Smooth muscle cell (in vitro differentiated cells): Measurements from ENCODE around the gene MYRF. TPM values are rescaled to one million over a fixed set of nuclear protein-coding genes. Genes with fewer than 3 reads are reported as not detected.

Experiments
- DNase-seq: peaks from one replicate; lab custom pipeline; 2025; ENCODE audit not compliant: unreplicated experiment; lab: John Stamatoyannopoulos, UW
- H2AFZ ChIP-seq: fragments of 200-600 bp; sonication (generic); 2 replicates; pipeline ENCODE4 v1.6.0; 2016; ENCODE audit warnings: antibody characterized with exemption, low read depth, mild to moderate bottlenecking
- H3F3A ChIP-seq: fragments of 200-600 bp; sonication (generic); 2 replicates; pipeline ENCODE4 v1.6.0; 2017; ENCODE audit warnings: antibody characterized with exemption, low read depth
- H3K27ac ChIP-seq: fragments of 200-600 bp; sonication (generic); 2 replicates; pipeline ENCODE4 v1.5.1; 2016; ENCODE audit warnings: low read depth, mild to moderate bottlenecking
- H3K27me3 ChIP-seq: fragments of 200-600 bp; sonication (generic); 2 replicates; pipeline ENCODE4 v1.6.1; 2016; ENCODE audit warnings: low read depth, mild to moderate bottlenecking
- H3K36me3 ChIP-seq: fragments of 200-600 bp; sonication (generic); 2 replicates; pipeline ENCODE4 v1.5.1; 2016; ENCODE audit warnings: low read depth
- H3K4me1 ChIP-seq: fragments of 200-600 bp; sonication (generic); 2 replicates; pipeline ENCODE4 v1.5.1; 2016; ENCODE audit warnings: low read depth
- H3K4me2 ChIP-seq: fragments of 200-600 bp; sonication (generic); 2 replicates; pipeline ENCODE4 v1.6.0; 2016; ENCODE audit warnings: mild to moderate bottlenecking
- H3K4me3 ChIP-seq: fragments of 200-600 bp; sonication (generic); 2 replicates; pipeline ENCODE4 v1.5.1; 2016; ENCODE audit warnings: mild to moderate bottlenecking
- H3K79me2 ChIP-seq: fragments of 200-600 bp; sonication (generic); 2 replicates; pipeline ENCODE4 v1.6.0; 2016; ENCODE audit warnings: low read depth, mild to moderate bottlenecking
- H3K9ac ChIP-seq: fragments of 200-600 bp; sonication (generic); 2 replicates; pipeline ENCODE4 v1.6.0; 2016; ENCODE audit warnings: low read depth
- H3K9me3 ChIP-seq: fragments of 200-600 bp; sonication (generic); replicated peaks from 2 replicates; pipeline ENCODE4 v1.5.1; 2016; ENCODE audit warnings: low read depth
- H4K20me1 ChIP-seq: fragments of 200-600 bp; sonication (generic); 2 replicates; pipeline ENCODE4 v1.6.0; 2016; ENCODE audit warnings: low read depth
- WGBS: methylation state at CpG from one replicate; pipeline ENCODE4 v1.1.7; 2016; ENCODE audit warnings: low lambda C conversion rate; 5-methylcytosine and 5-hydroxymethylcytosine counted together
- polyA plus RNA-seq: library from polyadenylated mRNA; unstranded; fragments of >200 nt; fragmentation: Nextera tagmentation; extraction: Ambion mirVana; gene quantifications from 2 replicates; pipeline ENCODE4 v1.2.1, GENCODE V29; 2016
- total RNA-seq: library from RNA; depleted of rRNA; stranded (reverse); fragments of >200 nt; gene quantifications from 2 replicates; pipeline ENCODE4 v1.2.3, GENCODE V29; 2014
- TF ChIP-seq, protein P1 (sequence below): fragments of 200-600 bp; sonication (generic); IDR thresholded peaks from 2 replicates; pipeline ENCODE4 v1.5.1; 2017; ENCODE audit warnings: borderline replicate concordance, mild to moderate bottlenecking, antibody characterized with exemption; ENCODE audit not compliant: insufficient read depth, poor library complexity, severe bottlenecking

MYRF gene
- total and polyA plus RNA-seq, 2 experiments from 2014 or later, result 11.1 to 13.7 TPM

DNA sequence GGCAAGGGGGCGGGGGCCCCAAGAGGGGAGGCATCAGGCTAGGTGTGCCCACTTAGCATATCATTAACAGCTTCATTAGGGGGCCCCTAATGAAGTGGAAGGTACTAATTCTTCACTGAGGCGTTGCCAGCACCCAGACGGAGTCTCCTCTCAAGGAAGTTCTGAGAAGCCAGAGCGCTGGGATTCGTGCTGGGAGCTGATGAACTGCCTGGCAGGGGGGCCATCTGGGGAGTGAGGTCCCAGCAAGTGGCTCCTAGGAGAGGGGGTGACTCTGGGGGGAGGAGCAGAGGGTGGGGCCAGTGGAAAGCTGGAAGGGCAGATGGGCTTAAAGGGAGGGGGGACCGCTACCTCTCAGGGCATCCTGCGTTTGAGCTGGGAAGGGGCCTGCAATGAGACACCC is 42.4 kb upstream of the MYRF start:
- Histone ChIP-seq H3K79me2 (no peaks in the 10 kb centered on the region), H3K27me3 (no peaks in the 10 kb centered on the region), H3K4me2 (no peak overlapping the region), H3K4me3 (no peak overlapping the region), H3K36me3 (no peaks in the 10 kb centered on the region), H3K9me3 (no peaks in the 10 kb centered on the region), H2AFZ (no peak overlapping the region), H3F3A (no peaks in the 10 kb centered on the region), H3K27ac (no peak overlapping the region), H3K9ac (no peak overlapping the region), H3K4me1 (no peaks in the 10 kb centered on the region), H4K20me1 (no peaks in the 10 kb centered on the region)
- DNase-seq, result no peak
- TF ChIP-seq, protein P1, sequence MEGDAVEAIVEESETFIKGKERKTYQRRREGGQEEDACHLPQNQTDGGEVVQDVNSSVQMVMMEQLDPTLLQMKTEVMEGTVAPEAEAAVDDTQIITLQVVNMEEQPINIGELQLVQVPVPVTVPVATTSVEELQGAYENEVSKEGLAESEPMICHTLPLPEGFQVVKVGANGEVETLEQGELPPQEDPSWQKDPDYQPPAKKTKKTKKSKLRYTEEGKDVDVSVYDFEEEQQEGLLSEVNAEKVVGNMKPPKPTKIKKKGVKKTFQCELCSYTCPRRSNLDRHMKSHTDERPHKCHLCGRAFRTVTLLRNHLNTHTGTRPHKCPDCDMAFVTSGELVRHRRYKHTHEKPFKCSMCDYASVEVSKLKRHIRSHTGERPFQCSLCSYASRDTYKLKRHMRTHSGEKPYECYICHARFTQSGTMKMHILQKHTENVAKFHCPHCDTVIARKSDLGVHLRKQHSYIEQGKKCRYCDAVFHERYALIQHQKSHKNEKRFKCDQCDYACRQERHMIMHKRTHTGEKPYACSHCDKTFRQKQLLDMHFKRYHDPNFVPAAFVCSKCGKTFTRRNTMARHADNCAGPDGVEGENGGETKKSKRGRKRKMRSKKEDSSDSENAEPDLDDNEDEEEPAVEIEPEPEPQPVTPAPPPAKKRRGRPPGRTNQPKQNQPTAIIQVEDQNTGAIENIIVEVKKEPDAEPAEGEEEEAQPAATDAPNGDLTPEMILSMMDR, result no peak
- WGBS, result 84% methylated on average over 7 of the region's 7 CpGs

DNA sequence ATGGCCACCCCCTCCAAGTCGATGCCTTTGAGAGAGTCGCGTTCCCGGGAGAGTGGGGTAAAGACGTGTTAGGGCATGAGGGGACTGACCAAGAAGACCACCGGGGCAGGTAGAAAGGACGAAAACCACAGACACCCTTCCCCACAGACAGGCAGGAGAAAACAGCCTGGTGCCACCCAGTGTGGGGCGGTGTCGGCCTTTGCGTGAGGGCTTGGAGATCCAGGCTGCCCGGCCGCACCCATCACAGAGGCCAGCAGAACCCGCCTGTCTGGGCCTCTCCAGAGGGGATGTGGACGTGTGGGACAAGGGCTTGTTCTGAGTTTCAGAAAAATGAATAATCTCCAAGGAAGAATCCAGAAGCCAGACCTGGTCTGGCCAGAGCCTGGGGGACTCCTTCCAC is 41.4 kb upstream of the MYRF start:
- no peaks in the 10 kb centered on the region for H3K27me3 ChIP-seq
- no peaks in the 10 kb centered on the region for H3K9me3 ChIP-seq
- no peaks in the 10 kb centered on the region for H3K36me3 ChIP-seq
- no peak overlapping the region for H3K27ac ChIP-seq
- H2AFZ ChIP-seq, result no peak overlapping the region
- no peak overlapping the region for H3K9ac ChIP-seq
- no peaks in the 10 kb centered on the region for H3K4me1 ChIP-seq
- H3K79me2 ChIP-seq, result no peaks in the 10 kb centered on the region
- DNase-seq, result no peak
- H3F3A ChIP-seq, result no peaks in the 10 kb centered on the region
- H3K4me2 ChIP-seq, result no peak overlapping the region
- TF ChIP-seq, protein P1, result no peak
- H4K20me1 ChIP-seq, result no peaks in the 10 kb centered on the region
- H3K4me3 ChIP-seq, result no peak overlapping the region
- 96% methylated on average over 14 of the region's 14 CpGs for WGBS

DNA sequence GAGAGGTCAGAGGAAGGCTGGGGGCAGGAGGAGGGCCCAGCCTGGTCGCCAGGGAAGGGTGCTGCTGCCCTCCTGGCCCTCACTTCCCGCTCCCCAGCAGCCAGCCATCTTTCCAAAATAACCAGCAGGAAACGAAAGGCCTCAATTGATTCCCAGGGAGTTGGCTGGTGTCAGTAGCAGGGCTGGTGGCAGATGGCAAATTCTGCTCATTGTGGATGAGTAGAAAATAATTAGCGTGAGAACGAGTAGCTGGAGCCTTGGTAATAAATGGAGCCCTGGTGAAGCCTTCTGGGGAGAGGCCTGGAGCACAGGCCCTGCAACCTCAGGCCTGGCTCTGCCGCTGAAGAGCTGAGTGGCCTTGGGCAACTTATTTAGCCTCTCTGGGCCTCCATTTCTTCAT is 40.9 kb upstream of the MYRF start:
- H3K36me3 ChIP-seq, result no peaks in the 10 kb centered on the region
- H3F3A ChIP-seq, result no peaks in the 10 kb centered on the region
- H3K4me2 ChIP-seq, result no peak overlapping the region
- no peaks in the 10 kb centered on the region for H3K9me3 ChIP-seq
- H3K79me2 ChIP-seq, result no peaks in the 10 kb centered on the region
- H3K27me3 ChIP-seq, result no peaks in the 10 kb centered on the region
- no peak overlapping the region for H2AFZ ChIP-seq
- H3K27ac ChIP-seq, result no peak overlapping the region
- DNase-seq, result no peak
- WGBS, result 83% methylated on average over 6 of the region's 6 CpGs
- no peak overlapping the region for H3K9ac ChIP-seq
- H4K20me1 ChIP-seq, result no peaks in the 10 kb centered on the region
- H3K4me1 ChIP-seq, result no peaks in the 10 kb centered on the region
- TF ChIP-seq, protein P1, result no peak
- H3K4me3 ChIP-seq, result no peak overlapping the region

DNA sequence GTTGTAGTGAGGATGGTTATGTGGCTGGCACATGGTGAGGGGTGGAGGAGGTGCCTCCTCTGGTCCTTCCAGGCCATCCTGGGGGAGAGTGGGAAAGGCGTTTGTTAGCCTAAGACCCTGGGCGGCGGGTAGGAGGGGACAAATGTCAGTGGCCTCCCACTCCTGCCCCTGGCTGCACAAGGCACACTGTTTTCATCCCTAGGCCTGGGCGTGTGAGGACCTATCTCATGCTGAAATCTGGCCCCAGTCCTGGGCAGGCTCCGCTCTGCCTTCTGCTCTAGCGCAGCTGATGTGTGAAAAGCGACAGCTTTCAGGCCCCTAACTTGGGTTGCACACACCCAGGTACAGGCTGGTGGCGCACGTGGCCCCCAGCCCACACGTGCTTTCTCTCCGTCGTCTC is 40.1 kb upstream of the MYRF start:
- H3K27ac ChIP-seq, result no peak overlapping the region
- WGBS, result 92% methylated on average over 12 of the region's 12 CpGs
- H3K36me3 ChIP-seq, result no peaks in the 10 kb centered on the region
- DNase-seq, result no peak
- H2AFZ ChIP-seq, result no peak overlapping the region
- H4K20me1 ChIP-seq, result no peaks in the 10 kb centered on the region
- no peaks in the 10 kb centered on the region for H3K79me2 ChIP-seq
- no peaks in the 10 kb centered on the region for H3F3A ChIP-seq
- H3K9ac ChIP-seq, result no peak overlapping the region
- H3K4me1 ChIP-seq, result no peaks in the 10 kb centered on the region
- H3K4me2 ChIP-seq, result no peak overlapping the region
- no peaks in the 10 kb centered on the region for H3K9me3 ChIP-seq
- TF ChIP-seq, protein P1, result no peak
- no peaks in the 10 kb centered on the region for H3K27me3 ChIP-seq
- no peak overlapping the region for H3K4me3 ChIP-seq
